ENCODE measurements around the gene MYO7B.

The MYO7B gene

GRCh38 chr2:127633556-127634065 is 98.1 kb downstream of the MYO7B start:
- no peaks in the 10 kb centered on the region for H3K9me3 Mint-ChIP-seq
- peaks cover 97% of the 10 kb centered on the region for H3K4me1 Mint-ChIP-seq (ENCODE audit: low read depth)
- H3K27ac Mint-ChIP-seq, result peak overlapping the region; percentile 89
- intact Hi-C loops (cut with micrococcal nuclease), result loop anchor here (10.0 kb wide), 1 partner anchor 109 kb away; the partner anchor contains the start of gene IWS1
- H3K4me3 Mint-ChIP-seq, result no peak overlapping the region
- H3K36me3 Mint-ChIP-seq (ENCODE audit: low read depth), result no peaks in the 10 kb centered on the region
- no peaks in the 10 kb centered on the region for H3K27me3 Mint-ChIP-seq

- Mint-ChIP-seq H3K4me3 (no peak overlapping the region), H3K36me3 (ENCODE audit: low read depth) (no peaks in the 10 kb centered on the region), H3K9me3 (no peaks in the 10 kb centered on the region), H3K27me3 (no peaks in the 10 kb centered on the region), H3K27ac (peak overlapping the region; percentile 89), H3K4me1 (ENCODE audit: low read depth) (peaks cover 97% of the 10 kb centered on the region)
- intact Hi-C loops (cut with micrococcal nuclease), result loop anchor here (10.0 kb wide), 1 partner anchor 109 kb away; the partner anchor contains the start of gene IWS1
These were observed 98.7 kb downstream of the MYO7B start for GRCh38 chr2:127634066-127634617.

- Mint-ChIP-seq H3K4me3 (no peak overlapping the region), H3K4me1 (ENCODE audit: low read depth) (peaks cover 97% of the 10 kb centered on the region), H3K27ac (peak overlapping the region; percentile 89), H3K9me3 (no peaks in the 10 kb centered on the region), H3K36me3 (ENCODE audit: low read depth) (no peaks in the 10 kb centered on the region), H3K27me3 (no peaks in the 10 kb centered on the region)
- intact Hi-C loops (cut with micrococcal nuclease), result loop anchor here (10.0 kb wide), 1 partner anchor 110 kb away; the partner anchor contains the start of gene IWS1
These were observed 99.3 kb downstream of the MYO7B start for GRCh38 chr2:127634626-127635379.

- Mint-ChIP-seq H3K27ac (peak overlapping the region; percentile 89), H3K9me3 (no peaks in the 10 kb centered on the region), H3K27me3 (no peaks in the 10 kb centered on the region), H3K4me3 (no peak overlapping the region), H3K4me1 (ENCODE audit: low read depth) (peaks cover 91% of the 10 kb centered on the region), H3K36me3 (ENCODE audit: low read depth) (no peaks in the 10 kb centered on the region)
- intact Hi-C loops (cut with micrococcal nuclease), result loop anchor here (10.0 kb wide), 1 partner anchor 111 kb away; the partner anchor contains the start of gene IWS1
These were observed 100.1 kb downstream of the MYO7B start for GRCh38 chr2:127635380-127636237.

GRCh38 chr2:127636248-127637235 is 101.1 kb downstream of the MYO7B start:
- intact Hi-C loops (cut with micrococcal nuclease), result loop anchor here (10.0 kb wide), 1 partner anchor 112 kb away; the partner anchor contains the start of gene IWS1
- Mint-ChIP-seq H3K4me3 (no peak overlapping the region), H3K27me3 (no peaks in the 10 kb centered on the region), H3K9me3 (no peaks in the 10 kb centered on the region), H3K4me1 (ENCODE audit: low read depth) (peaks cover 83% of the 10 kb centered on the region), H3K36me3 (ENCODE audit: low read depth) (no peaks in the 10 kb centered on the region), H3K27ac (peak overlapping the region; percentile 89)

- intact Hi-C loops (cut with micrococcal nuclease), result loop anchor here (10.0 kb wide), 1 partner anchor 112 kb away; the partner anchor contains the start of gene IWS1
- Mint-ChIP-seq H3K36me3 (ENCODE audit: low read depth) (no peaks in the 10 kb centered on the region), H3K27ac (peak overlapping the region; percentile 89), H3K27me3 (no peaks in the 10 kb centered on the region), H3K4me1 (ENCODE audit: low read depth) (peaks cover 85% of the 10 kb centered on the region), H3K9me3 (no peaks in the 10 kb centered on the region), H3K4me3 (no peak overlapping the region)
These were observed 101.8 kb downstream of the MYO7B start for GRCh38 chr2:127637236-127637630.

- peak overlapping the region; percentile 89 for H3K27ac Mint-ChIP-seq
- H3K36me3 Mint-ChIP-seq (ENCODE audit: low read depth), result no peaks in the 10 kb centered on the region
- H3K27me3 Mint-ChIP-seq, result no peaks in the 10 kb centered on the region
- H3K4me3 Mint-ChIP-seq, result no peak overlapping the region
- intact Hi-C loops (cut with micrococcal nuclease), result loop anchor here (10.0 kb wide), 1 partner anchor 113 kb away; the partner anchor contains the start of gene IWS1
- H3K9me3 Mint-ChIP-seq, result no peaks in the 10 kb centered on the region
- peaks cover 82% of the 10 kb centered on the region for H3K4me1 Mint-ChIP-seq (ENCODE audit: low read depth)
These were observed 102.3 kb downstream of the MYO7B start for GRCh38 chr2:127637725-127638252.

- H3K4me3 Mint-ChIP-seq, result no peak overlapping the region
- intact Hi-C loops (cut with micrococcal nuclease), result loop anchor here (10.0 kb wide), 1 partner anchor 114 kb away; the partner anchor contains the start of gene IWS1
- H3K27ac Mint-ChIP-seq, result peak overlapping the region; percentile 89
- H3K9me3 Mint-ChIP-seq, result no peaks in the 10 kb centered on the region
- no peaks in the 10 kb centered on the region for H3K36me3 Mint-ChIP-seq (ENCODE audit: low read depth)
- H3K27me3 Mint-ChIP-seq, result no peaks in the 10 kb centered on the region
- H3K4me1 Mint-ChIP-seq (ENCODE audit: low read depth), result peaks cover 74% of the 10 kb centered on the region
These were observed 103.1 kb downstream of the MYO7B start for GRCh38 chr2:127638361-127639110.

GRCh38 chr2:127639111-127639474 is 103.6 kb downstream of the MYO7B start:
- H3K9me3 Mint-ChIP-seq, result no peaks in the 10 kb centered on the region
- intact Hi-C loops (cut with micrococcal nuclease), result loop anchor here (10.0 kb wide), 1 partner anchor 114 kb away; the partner anchor contains the start of gene IWS1
- H3K4me3 Mint-ChIP-seq, result no peak overlapping the region
- no peaks in the 10 kb centered on the region for H3K36me3 Mint-ChIP-seq (ENCODE audit: low read depth)
- peak overlapping the region; percentile 89 for H3K27ac Mint-ChIP-seq
- no peaks in the 10 kb centered on the region for H3K27me3 Mint-ChIP-seq
- peaks cover 69% of the 10 kb centered on the region for H3K4me1 Mint-ChIP-seq (ENCODE audit: low read depth)

- Mint-ChIP-seq H3K4me1 (ENCODE audit: low read depth) (peaks cover 56% of the 10 kb centered on the region), H3K36me3 (ENCODE audit: low read depth) (no peaks in the 10 kb centered on the region)
- intact Hi-C loops (cut with micrococcal nuclease), result no loop called here
These were observed 104.9 kb downstream of the MYO7B start for GRCh38 chr2:127640082-127641072.

GRCh38 chr2:127641133-127641532 is 105.7 kb downstream of the MYO7B start:
- Mint-ChIP-seq H3K27me3 (no peaks in the 10 kb centered on the region), H3K9me3 (no peaks in the 10 kb centered on the region), H3K36me3 (ENCODE audit: low read depth) (no peaks in the 10 kb centered on the region), H3K4me3 (no peak overlapping the region), H3K4me1 (ENCODE audit: low read depth) (peaks cover 52% of the 10 kb centered on the region), H3K27ac (no peak overlapping the region)
- intact Hi-C loops (cut with micrococcal nuclease), result no loop called here

More at GRCh38 chr2:127640082-127641072, 104.9 kb downstream of the MYO7B start:
- Mint-ChIP-seq H3K4me3 (no peak overlapping the region), H3K27ac (no peak overlapping the region), H3K27me3 (no peaks in the 10 kb centered on the region), H3K9me3 (no peaks in the 10 kb centered on the region)
